ENCODE data around the gene RPL3. TPM values are rescaled to one million over a fixed set of nuclear protein-coding genes. Genes with fewer than 3 reads are reported as not detected.

The RPL3 gene
- total RNA-seq, 1 experiment from 2014 or later = 3,475 TPM

GRCh38 chr22:39268645-39269044, 50.8 kb downstream of the RPL3 start:
- ChIA-PET POLR2A (interaction anchor here (0.8 to 1.2 kb wide), 4 partner anchors 13 to 54 kb away, joined by 3 to 4 read pairs (median 4); no protein-coding TSS in a partner anchor), CTCF (interaction anchor here (0.6 kb wide), 2 partner anchors 9 to 49 kb away, joined by 3 read pairs; no protein-coding TSS in a partner anchor)
- no peaks in the 10 kb centered on the region for H3K27me3 Mint-ChIP-seq (ENCODE audit: insufficient read depth, unreplicated experiment)
- DNase-seq (ENCODE audit: unreplicated experiment) = no peak
- BruUV-seq (replicated peaks) = no TSS peak
- H3K27ac Mint-ChIP-seq (ENCODE audit: low read depth, unreplicated experiment) = no peak overlapping the region
- no peaks in the 10 kb centered on the region for H3K9me3 Mint-ChIP-seq (ENCODE audit: unreplicated experiment)
- peaks cover 7% of the 10 kb centered on the region for H3K4me1 Mint-ChIP-seq (ENCODE audit: insufficient read depth, unreplicated experiment)
- no peak overlapping the region for H3K4me3 Mint-ChIP-seq (ENCODE audit: unreplicated experiment)
- intact Hi-C loops (cut with micrococcal nuclease) = no loop called here
- no peaks in the 10 kb centered on the region for H3K36me3 Mint-ChIP-seq (ENCODE audit: insufficient read depth, unreplicated experiment)
- TF ChIP-seq CTCF (IDR thresholded peaks at IDR 0.05; ENCODE audit: unreplicated experiment) = no peak

- Mint-ChIP-seq H3K4me1 (ENCODE audit: insufficient read depth, unreplicated experiment) (peaks cover 7% of the 10 kb centered on the region), H3K9me3 (ENCODE audit: unreplicated experiment) (no peaks in the 10 kb centered on the region), H3K27ac (ENCODE audit: low read depth, unreplicated experiment) (no peak overlapping the region), H3K4me3 (ENCODE audit: unreplicated experiment) (no peak overlapping the region), H3K36me3 (ENCODE audit: insufficient read depth, unreplicated experiment) (no peaks in the 10 kb centered on the region), H3K27me3 (ENCODE audit: insufficient read depth, unreplicated experiment) (no peaks in the 10 kb centered on the region)
- no TSS peak for BruUV-seq (replicated peaks)
- TF ChIP-seq CTCF (IDR thresholded peaks at IDR 0.05; ENCODE audit: unreplicated experiment) = no peak
- intact Hi-C loops (cut with micrococcal nuclease) = no loop called here
- ChIA-PET POLR2A (interaction anchor here (0.6 to 1.2 kb wide), 5 partner anchors 13 to 54 kb away, joined by 3 to 4 read pairs (median 3); no protein-coding TSS in a partner anchor), CTCF (no interaction called here)
- DNase-seq (ENCODE audit: unreplicated experiment) = no peak
These were observed 51.4 kb downstream of the RPL3 start for GRCh38 chr22:39267974-39268373.

GRCh38 chr22:39266398-39267030, 52.9 kb downstream of the RPL3 start:
- Mint-ChIP-seq H3K4me1 (ENCODE audit: insufficient read depth, unreplicated experiment) (peaks cover 7% of the 10 kb centered on the region), H3K27me3 (ENCODE audit: insufficient read depth, unreplicated experiment) (no peaks in the 10 kb centered on the region), H3K36me3 (ENCODE audit: insufficient read depth, unreplicated experiment) (no peaks in the 10 kb centered on the region), H3K27ac (ENCODE audit: low read depth, unreplicated experiment) (no peak overlapping the region), H3K9me3 (ENCODE audit: unreplicated experiment) (no peaks in the 10 kb centered on the region), H3K4me3 (ENCODE audit: unreplicated experiment) (no peak overlapping the region)
- intact Hi-C loops (cut with micrococcal nuclease) = no loop called here
- no peak for TF ChIP-seq CTCF (IDR thresholded peaks at IDR 0.05; ENCODE audit: unreplicated experiment)
- DNase-seq (ENCODE audit: unreplicated experiment) = no peak
- no TSS peak for BruUV-seq (replicated peaks)
- CTCF ChIA-PET = no interaction called here
- POLR2A ChIA-PET = interaction anchor here (0.7 kb wide), 1 partner anchor 716 kb away, joined by 4 read pairs; no protein-coding TSS in a partner anchor

- H3K27me3 Mint-ChIP-seq (ENCODE audit: insufficient read depth, unreplicated experiment) = no peaks in the 10 kb centered on the region
- BruUV-seq (replicated peaks) = no TSS peak
- H3K27ac Mint-ChIP-seq (ENCODE audit: low read depth, unreplicated experiment) = no peak overlapping the region
- intact Hi-C loops (cut with micrococcal nuclease) = no loop called here
- H3K4me1 Mint-ChIP-seq (ENCODE audit: insufficient read depth, unreplicated experiment) = peaks cover 7% of the 10 kb centered on the region
- DNase-seq (ENCODE audit: unreplicated experiment) = no peak
- H3K36me3 Mint-ChIP-seq (ENCODE audit: insufficient read depth, unreplicated experiment) = no peaks in the 10 kb centered on the region
- ChIA-PET CTCF (interaction anchor here (0.5 to 0.6 kb wide), 2 partner anchors 19 to 1225 kb away, joined by 3 to 4 read pairs; no protein-coding TSS in a partner anchor), POLR2A (no interaction called here)
- no peak overlapping the region for H3K4me3 Mint-ChIP-seq (ENCODE audit: unreplicated experiment)
- TF ChIP-seq CTCF (IDR thresholded peaks at IDR 0.05; ENCODE audit: unreplicated experiment) = no peak
- no peaks in the 10 kb centered on the region for H3K9me3 Mint-ChIP-seq (ENCODE audit: unreplicated experiment)
These were observed 54.1 kb downstream of the RPL3 start for GRCh38 chr22:39265143-39265886.

Measured in MCF 10A (cell line).